ENCODE results near the gene TNS3. TPM values are rescaled to one million over a fixed set of nuclear protein-coding genes. Genes with fewer than 3 reads are reported as not detected.

TNS3 gene
- total RNA-seq, 1 experiment from 2014 or later, result 9.5 TPM

GRCh38 chr7:47247132-47247531, 334.8 kb downstream of the TNS3 start:
- Histone ChIP-seq H2AK5ac (ENCODE audit: insufficient read length, low read length) (no peak overlapping the region), H3K23me2 (ENCODE audit: insufficient read length, low read depth, low read length, poor library complexity, severe bottlenecking) (no peaks in the 10 kb centered on the region), H3K4ac (ENCODE audit: low read depth, low read length) (no peak overlapping the region), H2BK120ac (ENCODE audit: low read depth, low read length, poor library complexity, severe bottlenecking) (no peak overlapping the region), H2BK12ac (ENCODE audit: insufficient read length, low read depth, low read length) (no peak overlapping the region), H3T11ph (ENCODE audit: low read length) (no peak overlapping the region), H2BK20ac (ENCODE audit: low read depth, low read length, poor library complexity, severe bottlenecking) (no peak overlapping the region), H4K20me1 (ENCODE audit: control insufficient read depth, insufficient read depth, insufficient read length) (no peaks in the 10 kb centered on the region), H3K79me2 (ENCODE audit: insufficient read depth, low read length) (no peaks in the 10 kb centered on the region), H3K27ac (ENCODE audit: insufficient read length, low read depth, low read length) (no peak overlapping the region), H3K9ac (ENCODE audit: extremely low read depth, insufficient read length, low read length) (no peak overlapping the region), H4K8ac (replicated peaks; ENCODE audit: insufficient read length, low read depth, low read length) (no peak overlapping the region), H3K4me2 (ENCODE audit: insufficient read depth, insufficient read length, low read length) (no peak overlapping the region), H4K91ac (ENCODE audit: insufficient read length, low read depth, low read length) (no peak overlapping the region), H3K23ac (ENCODE audit: insufficient read length, low read depth, low read length) (no peak overlapping the region), H3K18ac (ENCODE audit: insufficient read length, low read depth, low read length) (no peak overlapping the region), H3K27me3 (ENCODE audit: insufficient read depth, low read length) (no peaks in the 10 kb centered on the region), H3K56ac (ENCODE audit: insufficient read length, low read depth, low read length) (no peak overlapping the region), H3K9me3 (ENCODE audit: control insufficient read depth, low read depth, low read length) (no peaks in the 10 kb centered on the region), H3K14ac (ENCODE audit: insufficient read depth, low read length) (no peak overlapping the region), H2AFZ (ENCODE audit: low read length) (no peak overlapping the region), H4K5ac (ENCODE audit: insufficient read length, low read depth, low read length) (no peak overlapping the region), H2BK15ac (ENCODE audit: low read depth, low read length) (no peak overlapping the region), H3K4me1 (ENCODE audit: insufficient read depth, low read length) (no peaks in the 10 kb centered on the region), H2BK5ac (ENCODE audit: insufficient read length, low read length) (no peak overlapping the region), H3K79me1 (ENCODE audit: insufficient read depth, low read depth, low read length, poor library complexity, severe bottlenecking) (no peaks in the 10 kb centered on the region)
- WGBS (ENCODE audit: extremely low coverage, insufficient read length, low lambda C conversion rate), result no CpG with 5 or more reads among the region's 5 CpGs
- peaks cover 7% of the 10 kb centered on the region for H3K27me3 Mint-ChIP-seq (ENCODE audit: low read depth)
- H3K4me3 Mint-ChIP-seq, result no peak overlapping the region
- H3K9me3 Mint-ChIP-seq, result peaks cover 3 to 4% of the 10 kb centered on the region in 2 experiments; a peak in 4 of 5 replicates
- TF ChIP-seq, protein P1, sequence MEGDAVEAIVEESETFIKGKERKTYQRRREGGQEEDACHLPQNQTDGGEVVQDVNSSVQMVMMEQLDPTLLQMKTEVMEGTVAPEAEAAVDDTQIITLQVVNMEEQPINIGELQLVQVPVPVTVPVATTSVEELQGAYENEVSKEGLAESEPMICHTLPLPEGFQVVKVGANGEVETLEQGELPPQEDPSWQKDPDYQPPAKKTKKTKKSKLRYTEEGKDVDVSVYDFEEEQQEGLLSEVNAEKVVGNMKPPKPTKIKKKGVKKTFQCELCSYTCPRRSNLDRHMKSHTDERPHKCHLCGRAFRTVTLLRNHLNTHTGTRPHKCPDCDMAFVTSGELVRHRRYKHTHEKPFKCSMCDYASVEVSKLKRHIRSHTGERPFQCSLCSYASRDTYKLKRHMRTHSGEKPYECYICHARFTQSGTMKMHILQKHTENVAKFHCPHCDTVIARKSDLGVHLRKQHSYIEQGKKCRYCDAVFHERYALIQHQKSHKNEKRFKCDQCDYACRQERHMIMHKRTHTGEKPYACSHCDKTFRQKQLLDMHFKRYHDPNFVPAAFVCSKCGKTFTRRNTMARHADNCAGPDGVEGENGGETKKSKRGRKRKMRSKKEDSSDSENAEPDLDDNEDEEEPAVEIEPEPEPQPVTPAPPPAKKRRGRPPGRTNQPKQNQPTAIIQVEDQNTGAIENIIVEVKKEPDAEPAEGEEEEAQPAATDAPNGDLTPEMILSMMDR (conservative IDR thresholded peaks at IDR 0.05), result no peak
- no peaks in the 10 kb centered on the region; a peak in 1 of 7 replicates for H3K36me3 Mint-ChIP-seq (ENCODE audit: insufficient read depth in 1 of 3, low read depth in 3 of 3)
- no peak overlapping the region for H3K27ac Mint-ChIP-seq
- H3K4me1 Mint-ChIP-seq, result no peaks in the 10 kb centered on the region
- no peak for DNase-seq
